H1 (cell line): ENCODE results near the gene ZNF699. TPM values are rescaled to one million over a fixed set of nuclear protein-coding genes. Genes with fewer than 3 reads are reported as not detected.

ENCODE experiments used
- CTCF ChIA-PET: fragments of 300-600 bp; sonication (Branson Sonifier 250); formaldehyde crosslinking; loops from one replicate; lab custom pipeline; 2021; ENCODE audit not compliant: partially characterized antibody; lab: Charles Lee
- POLR2A ChIA-PET: fragments of 300-600 bp; sonication (Branson Sonifier 250); formaldehyde crosslinking; loops from one replicate; lab custom pipeline; 2021; ENCODE audit warnings: inconsistent platforms; ENCODE audit not compliant: partially characterized antibody; lab: Charles Lee
- DNase-seq, 2 experiments: peaks; one replicate each; pipeline versions ENCODE4 v3.0.0 to v3.0.0-alpha.2; 2010 to 2022; ENCODE audit warnings: low spot score in 2 of 2, low read depth in 1 of 2, mixed read lengths in 1 of 2
- FAIRE-seq: peaks from 2 replicates; lab custom pipeline; 2011; peaks lifted over from hg19 to GRCh38; lab: Jason Lieb, UNC
- H2AFZ ChIP-seq: 2 replicates; pipeline ENCODE4 v1.8.1; 2012; ENCODE audit warnings: low read length, inconsistent platforms
- H2AK5ac ChIP-seq: 2 replicates; pipeline ENCODE4 v1.6.1; 2013; ENCODE audit warnings: low read depth, low read length
- H2BK120ac ChIP-seq: replicated peaks from 2 replicates; pipeline ENCODE3; 2013; ENCODE audit warnings: low read depth, low read length, inconsistent platforms
- H2BK12ac ChIP-seq: 2 replicates; pipeline ENCODE4 v1.6.1; 2013; ENCODE audit warnings: low read depth, low read length
- H2BK15ac ChIP-seq: 2 replicates; pipeline ENCODE4 v1.6.1; 2013; ENCODE audit warnings: low read length
- H2BK20ac ChIP-seq: 2 replicates; pipeline ENCODE4 v1.6.1; 2013; ENCODE audit warnings: low read length
- H2BK5ac ChIP-seq: 2 replicates; pipeline ENCODE4 v1.6.1; 2013; ENCODE audit warnings: low read depth, low read length
- H3K14ac ChIP-seq: 2 replicates; pipeline ENCODE4 v1.6.1; 2013; ENCODE audit warnings: inconsistent platforms; ENCODE audit not compliant: insufficient read length
- H3K18ac ChIP-seq: 2 replicates; pipeline ENCODE4 v1.6.1; 2013; ENCODE audit warnings: low read length; ENCODE audit errors: extremely low read depth
- H3K23ac ChIP-seq: 2 replicates; pipeline ENCODE4 v1.6.1; 2013; ENCODE audit warnings: inconsistent platforms; ENCODE audit not compliant: insufficient read length
- H3K23me2 ChIP-seq: 2 replicates; pipeline ENCODE4 v1.6.1; 2013; ENCODE audit warnings: low read depth, low read length
- H3K27ac ChIP-seq: 2 replicates; pipeline ENCODE4 v1.6.1; 2011; ENCODE audit warnings: low read depth, low read length, inconsistent platforms
- H3K27me3 ChIP-seq, 4 experiments: replicated peaks in 1 of 4; 1 replicate in 1 of 4; 2 replicates in 3 of 4; pipeline versions ENCODE4 v1.6.1 to v1.8.1; 2011 to 2013; ENCODE audit warnings: low read length in 3 of 4, mild to moderate bottlenecking in 3 of 4, inconsistent platforms in 2 of 4, mixed read lengths in 2 of 4, moderate library complexity in 1 of 4; ENCODE audit not compliant: control insufficient read depth in 3 of 4, insufficient read depth in 3 of 4; ENCODE audit errors: extremely low read depth in 1 of 4
- H3K36me3 ChIP-seq, 4 experiments: 2 replicates each; pipeline versions ENCODE4 v1.6.1 to v1.8.1; 2011 to 2013; ENCODE audit warnings: mild to moderate bottlenecking in 4 of 4, low read length in 3 of 4, moderate library complexity in 2 of 4, control low read depth in 1 of 4, inconsistent platforms in 1 of 4; ENCODE audit not compliant: insufficient read depth in 4 of 4, control insufficient read depth in 2 of 4
- H3K4ac ChIP-seq: replicated peaks from 2 replicates; pipeline ENCODE3; 2013; ENCODE audit warnings: low read length, low read depth, mixed read lengths, inconsistent platforms; ENCODE audit not compliant: insufficient read length
- H3K4me1 ChIP-seq, 4 experiments: replicated peaks in 1 of 4; 1 replicate in 1 of 4; 2 replicates in 3 of 4; pipeline versions ENCODE4 v1.6.1 to v1.8.1; 2011 to 2013; ENCODE audit warnings: low read length in 3 of 4, inconsistent platforms in 2 of 4, mixed read lengths in 1 of 4; ENCODE audit not compliant: insufficient read depth in 4 of 4, control insufficient read depth in 3 of 4
- H3K4me2 ChIP-seq, 2 experiments: 2 replicates each; pipeline versions ENCODE4 v1.6.1 to v1.8.1; 2011 to 2013; ENCODE audit warnings: low read depth in 2 of 2, low read length in 2 of 2, control low read depth in 1 of 2, inconsistent platforms in 1 of 2, mild to moderate bottlenecking in 1 of 2; ENCODE audit not compliant: insufficient read depth in 1 of 2
- H3K4me3 ChIP-seq, 4 experiments: fragments of 200-600, 300-600 bp in 1 of 4; sonication (generic), shearing (Covaris generic), sonication (Bioruptor Twin) in 1 of 4; 2 replicates each; pipeline versions ENCODE4 v1.5.1 to v1.8.1; 2011 to 2016; ENCODE audit warnings: low read length in 4 of 4, low read depth in 3 of 4, control low read depth in 2 of 4, inconsistent platforms in 2 of 4, mild to moderate bottlenecking in 2 of 4, mixed read lengths in 1 of 4, moderate library complexity in 1 of 4; ENCODE audit not compliant: insufficient read depth in 2 of 4; ENCODE audit errors: extremely low read depth in 1 of 4
- H3K56ac ChIP-seq: replicated peaks from 2 replicates; pipeline ENCODE3; 2013; ENCODE audit warnings: low read depth, mild to moderate bottlenecking, mixed read lengths, low read length, inconsistent platforms; ENCODE audit not compliant: insufficient read length
- H3K79me1 ChIP-seq: 2 replicates; pipeline ENCODE4 v1.6.1; 2013; ENCODE audit warnings: low read depth, low read length, control low read depth
- H3K79me2 ChIP-seq, 2 experiments: 2 replicates each; pipeline versions ENCODE4 v1.6.1 to v1.8.1; 2012 to 2013; ENCODE audit warnings: low read length in 2 of 2, mild to moderate bottlenecking in 2 of 2, inconsistent platforms in 1 of 2; ENCODE audit not compliant: insufficient read depth in 2 of 2, control insufficient read depth in 1 of 2
- H3K9ac ChIP-seq, 4 experiments: replicated peaks in 1 of 4; 1 replicate in 1 of 4; 2 replicates in 3 of 4; pipeline versions ENCODE4 v1.6.1 to v1.8.1; 2011 to 2013; ENCODE audit warnings: low read depth in 3 of 4, low read length in 3 of 4, control low read depth in 2 of 4, mild to moderate bottlenecking in 2 of 4, moderate library complexity in 2 of 4, inconsistent platforms in 1 of 4; ENCODE audit errors: extremely low read depth in 1 of 4
- H3K9me3 ChIP-seq, 2 experiments: 2 replicates each; pipeline versions ENCODE4 v1.6.1 to v1.8.1; 2012 to 2013; ENCODE audit warnings: mild to moderate bottlenecking in 2 of 2, moderate library complexity in 2 of 2, control low read depth in 1 of 2, inconsistent platforms in 1 of 2, low read depth in 1 of 2, low read length in 1 of 2, mixed read lengths in 1 of 2; ENCODE audit not compliant: insufficient read depth in 2 of 2
- H4K20me1 ChIP-seq, 2 experiments: replicated peaks in 1 of 2; 2 replicates each; pipeline versions ENCODE3 to v1.8.1; 2011 to 2013; ENCODE audit warnings: inconsistent platforms in 2 of 2, low read length in 2 of 2, mild to moderate bottlenecking in 1 of 2; ENCODE audit not compliant: insufficient read depth in 2 of 2, control insufficient read depth in 1 of 2
- H4K5ac ChIP-seq: 2 replicates; pipeline ENCODE4 v1.6.1; 2013; ENCODE audit warnings: low read length, low read depth, mixed read lengths, inconsistent platforms; ENCODE audit not compliant: insufficient read length
- H4K8ac ChIP-seq: 2 replicates; pipeline ENCODE4 v1.8.0; 2013; ENCODE audit warnings: mild to moderate bottlenecking, moderate library complexity, low read length, inconsistent platforms; ENCODE audit not compliant: insufficient read depth; ENCODE audit errors: extremely low read depth
- H4K91ac ChIP-seq: replicated peaks from 2 replicates; pipeline ENCODE3; 2013; ENCODE audit warnings: low read length, mixed read lengths, inconsistent platforms; ENCODE audit not compliant: insufficient read length
- ASH2L ChIP-seq: fragments of 200-600, 300-600 bp; sonication (generic); IDR thresholded peaks from one replicate; pipeline ENCODE4 v1.7.1; 2017; ENCODE audit warnings: low read length
- KDM1A ChIP-seq: fragments of 200-600, 300-600 bp; sonication (generic); IDR thresholded peaks from 2 replicates; pipeline ENCODE4 v1.7.1; 2016; ENCODE audit warnings: mild to moderate bottlenecking, low read length, borderline replicate concordance
- KDM4A ChIP-seq: IDR thresholded peaks from one replicate; pipeline ENCODE4 v1.7.1; 2012; ENCODE audit warnings: low read depth, mild to moderate bottlenecking, moderate library complexity, low read length, inconsistent platforms; ENCODE audit not compliant: severe bottlenecking
- NRF1 ChIP-seq: IDR thresholded peaks from 2 replicates; pipeline ENCODE4 v1.6.1; 2011; ENCODE audit warnings: mild to moderate bottlenecking, low read depth, low read length, improper control_type of control experiment
- RBBP5 ChIP-seq: IDR thresholded peaks from 2 replicates; pipeline ENCODE4 v1.7.1; 2012; ENCODE audit warnings: low read depth, mild to moderate bottlenecking, inconsistent platforms, low read length, moderate library complexity, borderline replicate concordance
- RNF2 ChIP-seq: fragments of 200-900, 300-1000 bp; sonication (generic); IDR thresholded peaks from 2 replicates; pipeline ENCODE4 v1.7.1; 2016; ENCODE audit warnings: borderline replicate concordance, low read depth, mild to moderate bottlenecking, antibody characterized with exemption, low read length; ENCODE audit not compliant: poor library complexity, severe bottlenecking; ENCODE audit errors: missing control alignments
- TAF1 ChIP-seq: IDR thresholded peaks from 2 replicates; pipeline ENCODE4 v1.6.1; 2011; ENCODE audit warnings: mild to moderate bottlenecking, low read depth, low read length
- TAF7 ChIP-seq: optimal IDR thresholded peaks from 2 replicates; pipeline ENCODE3; 2011; ENCODE audit warnings: low read depth, mild to moderate bottlenecking, inconsistent platforms, low read length, moderate library complexity, borderline replicate concordance
- WGBS, 2 experiments: shearing (Covaris generic) in 1 of 2; methylation state at CpG; one replicate each; pipeline versions ENCODE4 v1.1.6 to v1.1.7; 2013 to 2015; ENCODE audit warnings: low lambda C conversion rate in 2 of 2, mixed read lengths in 2 of 2, inconsistent platforms in 1 of 2, low coverage in 1 of 2, missing lambda C conversion rate in 1 of 2; ENCODE audit not compliant: insufficient replicate concordance in 2 of 2, insufficient coverage in 1 of 2, insufficient read length in 1 of 2; ENCODE audit errors: extremely low coverage in 1 of 2, missing lambda C conversion rate in 1 of 2; 5-methylcytosine and 5-hydroxymethylcytosine counted together
- long read RNA-seq, 2 experiments: library from RNA in 1 of 2; library from capped mRNA in 1 of 2; stranded (forward); transcript quantifications; one replicate each; pipeline ENCODE4 v2.0.0, GENCODE V29; 2021; ENCODE audit warnings: inconsistent platforms in 1 of 2
- polyA minus RNA-seq, 3 experiments: library from RNA; depleted of rRNA, polyadenylated mRNA; stranded (reverse); fragments of >200 nt; gene quantifications; 1 replicate in 2 of 3; 2 replicates in 1 of 3; pipeline ENCODE4 v1.2.3, GENCODE V29; 2011
- polyA plus RNA-seq, 7 experiments: library from polyadenylated mRNA; depleted of rRNA in 3 of 7; stranded (reverse) in 5 of 7; unstranded in 2 of 7; fragments of >200 nt in 5 of 7; fragments of 200-250 nt in 2 of 7; gene quantifications; 1 replicate in 5 of 7; 2 replicates in 1 of 7; 4 replicates in 1 of 7; pipeline versions ENCODE4 v1.2.1 to v1.2.3, GENCODE V29; 2011 to 2013; ENCODE audit warnings: missing spikeins in 2 of 7, mixed read lengths in 2 of 7
- total RNA-seq: library from RNA; stranded (reverse); fragmentation: NEBNext Ultra II Directional; extraction: Animal tissue kit (Norgen Biotek cat#: 25700); gene quantifications from 2 replicates; pipeline ENCODE4 v1.2.1, GENCODE V29; 2021

ZNF699 gene
- total RNA-seq (3.3 and 3.7 TPM in 2 replicates), polyA plus RNA-seq (2011; rRNA removed) (1.00 and 1.0 TPM in 2 replicates), polyA minus RNA-seq (2011; rRNA and poly(A)+ RNA removed) (2.1 and 6.1 TPM in 2 replicates)
- 1.3 TPM for polyA plus RNA-seq (2011; cell fraction: cytosol; rRNA removed)
- polyA plus RNA-seq (2011; cell fraction: nucleus; rRNA removed) = 2.0 TPM
- 0.83 to 2.3 TPM (median 1.3 TPM) in 4 replicates for polyA plus RNA-seq (2012, experiment 1 of 2)
- 0.38 TPM for polyA plus RNA-seq (2012, experiment 2 of 2)
- polyA plus RNA-seq (2013, experiment 1 of 2) = 2.4 TPM
- polyA plus RNA-seq (2013, experiment 2 of 2) = 2.2 TPM
- 2.3 TPM for polyA minus RNA-seq (2011; cell fraction: cytosol; rRNA and poly(A)+ RNA removed)
- polyA minus RNA-seq (2011; cell fraction: nucleus; rRNA and poly(A)+ RNA removed) = 4.8 TPM
- long read RNA-seq, experiment 1 = 0 reads
- long read RNA-seq, experiment 2 = 0 reads

DNA sequence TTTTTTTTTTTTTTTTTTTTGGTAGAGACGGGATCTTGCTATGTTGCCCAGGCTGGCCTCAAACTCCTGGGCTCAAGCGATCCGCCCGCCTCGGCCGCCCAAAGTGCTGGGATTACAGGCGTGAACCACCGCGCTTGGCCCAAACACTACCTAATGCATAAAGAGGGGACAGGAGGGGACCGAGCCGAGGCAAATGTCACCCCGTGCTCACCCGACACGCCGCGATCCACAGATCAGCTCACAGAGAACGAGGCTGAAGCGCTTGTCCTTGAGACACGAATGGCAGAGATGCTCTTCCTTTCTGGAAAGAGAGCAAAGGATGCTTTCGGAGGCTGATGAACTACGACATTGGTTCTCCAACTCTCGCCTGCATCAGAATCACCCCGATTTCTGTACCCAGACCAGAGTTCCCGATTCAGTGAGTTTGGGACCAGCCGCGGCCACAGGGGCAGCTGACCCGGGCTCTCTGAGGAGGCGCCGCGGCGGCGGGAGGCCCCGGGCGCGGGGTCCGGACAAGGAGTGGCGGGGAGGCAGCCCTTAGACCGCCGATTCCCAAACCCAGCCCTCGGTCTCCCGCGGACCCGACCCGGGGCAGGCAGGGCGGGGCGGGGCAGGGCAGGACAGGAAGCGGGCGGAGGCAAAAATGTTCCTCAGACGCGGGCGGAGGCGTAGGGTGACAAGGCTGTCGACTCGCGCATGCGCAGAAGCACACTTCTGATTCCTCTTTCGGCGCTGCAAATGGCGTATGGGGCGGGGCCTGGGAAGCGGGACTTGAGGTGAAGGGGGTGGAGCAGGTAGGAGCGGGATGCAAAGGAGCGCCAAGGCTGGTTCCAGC, at the start of gene ZNF699:
TSS of gene ZNF699 (minus strand) at position 700 of the 835 bp plus-strand sequence. CDS start 4,719 bp downstream, outside the sequence.
- Histone ChIP-seq H2BK15ac (peak within 1 kb of the TSS; percentile 92; the same call in 1 of the 2 replicates), H3K79me1 (no peaks in the 10 kb centered on the region), H3K9ac (peak within 1 kb of the TSS; percentile 51 to 89 (median 66)), H3K9me3 (peaks cover 15 to 30% of the 10 kb centered on the region in 2 experiments), H3K56ac (no peak within 1 kb of the TSS), H4K20me1 (no peaks in the 10 kb centered on the region), H4K91ac (no peak within 1 kb of the TSS), H2BK5ac (peak within 1 kb of the TSS; percentile 96; the same call in 1 of the 2 replicates), H4K5ac (peak within 1 kb of the TSS; percentile 58), H3K23me2 (peaks cover 5% of the 10 kb centered on the region; the same call in 1 of the 2 replicates), H3K4me1 (peaks cover 0 to 3% (median 0%) of the 10 kb centered on the region in 4 experiments; a peak in 1 of 7 replicates), H3K4me2 (peak within 1 kb of the TSS; percentile 74 to 94), H4K8ac (peak within 1 kb of the TSS; percentile 91; the same call in 1 of the 2 replicates), H3K27me3 (no peaks in the 10 kb centered on the region), H2BK12ac (peak within 1 kb of the TSS; percentile 92; the same call in 1 of the 2 replicates), H3K23ac (no peak within 1 kb of the TSS), H2AFZ (peak within 1 kb of the TSS; percentile 100), H3K18ac (peak within 1 kb of the TSS; percentile 93), H3K14ac (no peak within 1 kb of the TSS), H3K36me3 (peaks cover 0 to 2% (median 0%) of the 10 kb centered on the region in 4 experiments; a peak in 1 of 8 replicates), H2BK20ac (no peak within 1 kb of the TSS), H3K27ac (peak within 1 kb of the TSS; percentile 82), H3K79me2 (no peaks in the 10 kb centered on the region), H3K4ac (no peak within 1 kb of the TSS), H3K4me3 (peak within 1 kb of the TSS; percentile 75 to 92 (median 78)), H2BK120ac (no peak within 1 kb of the TSS), H2AK5ac (no peak within 1 kb of the TSS)
- peak; percentile 24 for FAIRE-seq
- WGBS, 2 experiments = 7% methylated on average over 41 of the region's 63 CpGs; no CpG with 5 or more reads in 1 of the 2 experiments
- DNase-seq = peak; percentile 94 to 97
- POLR2A ChIA-PET = interaction anchor here (0.6 to 1.5 kb wide), 3 partner anchors 14 to 273 kb away, joined by 3 to 8 read pairs (median 5); partner anchors contain the start of gene ZNF559
- CTCF ChIA-PET = no interaction called here
- TF ChIP-seq TAF7 (peak; percentile 53), RBBP5 (peak; percentile 25; the same call in 1 of the 2 replicates), KDM1A (peak; percentile 65; the same call in 1 of the 2 replicates), TAF1 (peak; percentile 52; the same call in 1 of the 2 replicates), ASH2L (peak; percentile 64), NRF1 (peak; percentile 66), RNF2 (no peak), KDM4A (peak; percentile 24)
